ENCODE measurements around the gene MEGF11.

Gene MEGF11

GRCh38 chr15:65918357-65918920 is 335.1 kb downstream of the MEGF11 start:
- H3K4me1 ChIP-seq (ENCODE audit: control insufficient read depth, insufficient read depth, low read length): no peaks in the 10 kb centered on the region
- peaks cover 0 to 18% of the 10 kb centered on the region in 2 experiments; a peak in 1 of 3 replicates for H3K36me3 ChIP-seq (ENCODE audit: control insufficient read depth in 2 of 2, insufficient read depth in 1 of 2, low read length in 2 of 2)
- no peak overlapping the region for H3K4me3 ChIP-seq (ENCODE audit: low read depth, low read length)
- ChIA-PET POLR2A (no interaction called here), CTCF (interaction anchor here (0.6 to 1.5 kb wide), 3 partner anchors 61 to 333 kb away, joined by 3 to 4 read pairs (median 3); no protein-coding TSS in a partner anchor)
- no peak overlapping the region for H3K27ac ChIP-seq (ENCODE audit: extremely low read depth, low read depth, low read length)
- no peak for TF ChIP-seq ZNF843 (tag by site-specific recombination; IDR thresholded peaks at IDR 0.05)
- TF ChIP-seq SCRT2 (tag by site-specific recombination; IDR thresholded peaks at IDR 0.05): peak; percentile 82
- H3K9me3 ChIP-seq (ENCODE audit: control insufficient read depth, insufficient read depth, low read depth, low read length): no peaks in the 10 kb centered on the region

DNA sequence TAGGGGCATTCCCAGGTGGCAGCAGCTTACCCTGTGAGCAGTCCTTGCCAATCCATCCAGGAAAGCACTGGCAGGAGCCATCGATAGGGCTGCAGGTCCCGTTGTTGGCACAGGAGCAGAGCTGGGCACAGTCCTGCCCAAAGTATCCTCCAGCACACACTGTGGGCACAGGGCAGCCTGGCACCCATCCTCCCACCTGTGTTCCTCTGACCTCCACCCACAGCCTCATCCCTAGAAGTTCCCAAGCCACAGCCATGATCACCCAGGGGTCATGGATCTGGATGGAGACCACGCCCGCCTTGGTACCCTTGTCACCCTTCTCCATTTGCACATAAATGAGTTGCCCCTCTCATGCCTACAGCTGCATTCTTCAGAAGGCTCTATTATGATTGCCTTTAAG is 335.6 kb downstream of the MEGF11 start:
- Histone ChIP-seq H3K36me3 (ENCODE audit: control insufficient read depth in 2 of 2, insufficient read depth in 1 of 2, low read length in 2 of 2) (peaks cover 0 to 18% of the 10 kb centered on the region in 2 experiments; a peak in 1 of 3 replicates), H3K9me3 (ENCODE audit: control insufficient read depth, insufficient read depth, low read depth, low read length) (no peaks in the 10 kb centered on the region), H3K4me1 (ENCODE audit: control insufficient read depth, insufficient read depth, low read length) (no peaks in the 10 kb centered on the region), H3K4me3 (ENCODE audit: low read depth, low read length) (no peak overlapping the region), H3K27ac (ENCODE audit: extremely low read depth, low read depth, low read length) (no peak overlapping the region)
- ChIA-PET CTCF (interaction anchor here (0.6 to 1.5 kb wide), 3 partner anchors 61 to 334 kb away, joined by 3 to 4 read pairs (median 3); no protein-coding TSS in a partner anchor), POLR2A (no interaction called here)
- TF ChIP-seq ZNF571 (tag by site-specific recombination; IDR thresholded peaks at IDR 0.05) (no peak), HIC1 (tag by site-specific recombination; IDR thresholded peaks at IDR 0.05) (peak; percentile 39; the same call in 1 of the 2 replicates)

DNA sequence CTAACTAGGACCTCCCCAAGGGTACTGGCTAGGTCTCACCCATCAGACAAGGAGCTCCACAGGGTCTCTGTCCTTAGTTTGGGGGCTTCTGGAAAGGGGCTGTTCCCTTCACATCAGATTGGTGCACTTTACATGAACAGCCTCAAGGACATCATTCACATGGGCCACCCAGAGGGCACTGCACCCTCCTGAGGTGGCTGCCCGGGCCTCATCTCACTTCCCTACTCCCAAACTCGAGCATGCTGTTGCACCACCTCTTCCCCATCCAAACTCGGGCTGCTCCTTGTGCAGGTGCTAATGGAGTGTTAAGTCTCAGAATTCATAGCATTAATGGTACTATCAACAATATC is 336.2 kb downstream of the MEGF11 start:
- no peak for TF ChIP-seq ZNF558 (tag by site-specific recombination; IDR thresholded peaks at IDR 0.05)
- no peak for TF ChIP-seq SP2 (tag by site-specific recombination; IDR thresholded peaks at IDR 0.05)
- no peak for TF ChIP-seq ZBTB21 (tag by site-specific recombination; IDR thresholded peaks at IDR 0.05)
- no peak for TF ChIP-seq ZNF324 (tag by site-specific recombination; IDR thresholded peaks at IDR 0.05)
- TF ChIP-seq, protein P1, sequence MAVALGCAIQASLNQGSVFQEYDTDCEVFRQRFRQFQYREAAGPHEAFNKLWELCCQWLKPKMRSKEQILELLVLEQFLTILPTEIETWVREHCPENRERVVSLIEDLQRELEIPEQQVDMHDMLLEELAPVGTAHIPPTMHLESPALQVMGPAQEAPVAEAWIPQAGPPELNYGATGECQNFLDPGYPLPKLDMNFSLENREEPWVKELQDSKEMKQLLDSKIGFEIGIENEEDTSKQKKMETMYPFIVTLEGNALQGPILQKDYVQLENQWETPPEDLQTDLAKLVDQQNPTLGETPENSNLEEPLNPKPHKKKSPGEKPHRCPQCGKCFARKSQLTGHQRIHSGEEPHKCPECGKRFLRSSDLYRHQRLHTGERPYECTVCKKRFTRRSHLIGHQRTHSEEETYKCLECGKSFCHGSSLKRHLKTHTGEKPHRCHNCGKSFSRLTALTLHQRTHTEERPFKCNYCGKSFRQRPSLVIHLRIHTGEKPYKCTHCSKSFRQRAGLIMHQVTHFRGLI (tag by site-specific recombination; IDR thresholded peaks at IDR 0.05): no peak
- TF ChIP-seq ZFHX2 (tag by site-specific recombination; conservative IDR thresholded peaks at IDR 0.05): no peak
- TF ChIP-seq ZNF785 (tag by site-specific recombination; IDR thresholded peaks at IDR 0.05): no peak
- TF ChIP-seq HOXA7 (CRISPR knock-in tag; IDR thresholded peaks at IDR 0.05; ENCODE audit: borderline replicate concordance): no peak
- TF ChIP-seq ZNF202 (tag by site-specific recombination; IDR thresholded peaks at IDR 0.05; ENCODE audit: borderline replicate concordance): no peak
- TF ChIP-seq ZNF610 (tag by site-specific recombination; IDR thresholded peaks at IDR 0.05; ENCODE audit: borderline replicate concordance): no peak
- TF ChIP-seq, protein P2, sequence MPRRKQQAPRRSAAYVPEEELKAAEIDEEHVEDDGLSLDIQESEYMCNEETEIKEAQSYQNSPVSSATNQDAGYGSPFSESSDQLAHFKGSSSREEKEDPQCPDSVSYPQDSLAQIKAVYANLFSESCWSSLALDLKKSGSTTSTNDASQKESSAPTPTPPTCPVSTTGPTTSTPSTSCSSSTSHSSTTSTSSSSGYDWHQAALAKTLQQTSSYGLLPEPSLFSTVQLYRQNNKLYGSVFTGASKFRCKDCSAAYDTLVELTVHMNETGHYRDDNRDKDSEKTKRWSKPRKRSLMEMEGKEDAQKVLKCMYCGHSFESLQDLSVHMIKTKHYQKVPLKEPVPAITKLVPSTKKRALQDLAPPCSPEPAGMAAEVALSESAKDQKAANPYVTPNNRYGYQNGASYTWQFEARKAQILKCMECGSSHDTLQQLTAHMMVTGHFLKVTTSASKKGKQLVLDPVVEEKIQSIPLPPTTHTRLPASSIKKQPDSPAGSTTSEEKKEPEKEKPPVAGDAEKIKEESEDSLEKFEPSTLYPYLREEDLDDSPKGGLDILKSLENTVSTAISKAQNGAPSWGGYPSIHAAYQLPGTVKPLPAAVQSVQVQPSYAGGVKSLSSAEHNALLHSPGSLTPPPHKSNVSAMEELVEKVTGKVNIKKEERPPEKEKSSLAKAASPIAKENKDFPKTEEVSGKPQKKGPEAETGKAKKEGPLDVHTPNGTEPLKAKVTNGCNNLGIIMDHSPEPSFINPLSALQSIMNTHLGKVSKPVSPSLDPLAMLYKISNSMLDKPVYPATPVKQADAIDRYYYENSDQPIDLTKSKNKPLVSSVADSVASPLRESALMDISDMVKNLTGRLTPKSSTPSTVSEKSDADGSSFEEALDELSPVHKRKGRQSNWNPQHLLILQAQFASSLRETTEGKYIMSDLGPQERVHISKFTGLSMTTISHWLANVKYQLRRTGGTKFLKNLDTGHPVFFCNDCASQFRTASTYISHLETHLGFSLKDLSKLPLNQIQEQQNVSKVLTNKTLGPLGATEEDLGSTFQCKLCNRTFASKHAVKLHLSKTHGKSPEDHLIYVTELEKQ (tag by site-specific recombination; IDR thresholded peaks at IDR 0.05; ENCODE audit: borderline replicate concordance): no peak
- TF ChIP-seq, protein P3, sequence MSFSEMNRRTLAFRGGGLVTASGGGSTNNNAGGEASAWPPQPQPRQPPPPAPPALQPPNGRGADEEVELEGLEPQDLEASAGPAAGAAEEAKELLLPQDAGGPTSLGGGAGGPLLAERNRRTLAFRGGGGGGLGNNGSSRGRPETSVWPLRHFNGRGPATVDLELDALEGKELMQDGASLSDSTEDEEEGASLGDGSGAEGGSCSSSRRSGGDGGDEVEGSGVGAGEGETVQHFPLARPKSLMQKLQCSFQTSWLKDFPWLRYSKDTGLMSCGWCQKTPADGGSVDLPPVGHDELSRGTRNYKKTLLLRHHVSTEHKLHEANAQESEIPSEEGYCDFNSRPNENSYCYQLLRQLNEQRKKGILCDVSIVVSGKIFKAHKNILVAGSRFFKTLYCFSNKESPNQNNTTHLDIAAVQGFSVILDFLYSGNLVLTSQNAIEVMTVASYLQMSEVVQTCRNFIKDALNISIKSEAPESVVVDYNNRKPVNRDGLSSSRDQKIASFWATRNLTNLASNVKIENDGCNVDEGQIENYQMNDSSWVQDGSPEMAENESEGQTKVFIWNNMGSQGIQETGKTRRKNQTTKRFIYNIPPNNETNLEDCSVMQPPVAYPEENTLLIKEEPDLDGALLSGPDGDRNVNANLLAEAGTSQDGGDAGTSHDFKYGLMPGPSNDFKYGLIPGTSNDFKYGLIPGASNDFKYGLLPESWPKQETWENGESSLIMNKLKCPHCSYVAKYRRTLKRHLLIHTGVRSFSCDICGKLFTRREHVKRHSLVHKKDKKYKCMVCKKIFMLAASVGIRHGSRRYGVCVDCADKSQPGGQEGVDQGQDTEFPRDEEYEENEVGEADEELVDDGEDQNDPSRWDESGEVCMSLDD (tag by site-specific recombination; IDR thresholded peaks at IDR 0.05): no peak
- Histone ChIP-seq H3K36me3 (ENCODE audit: control insufficient read depth in 2 of 2, insufficient read depth in 1 of 2, low read length in 2 of 2) (peaks cover 0 to 22% of the 10 kb centered on the region in 2 experiments; a peak in 1 of 3 replicates), H3K27ac (ENCODE audit: extremely low read depth, low read depth, low read length) (no peak overlapping the region), H3K4me3 (ENCODE audit: low read depth, low read length) (no peak overlapping the region), H3K4me1 (ENCODE audit: control insufficient read depth, insufficient read depth, low read length) (no peaks in the 10 kb centered on the region), H3K9me3 (ENCODE audit: control insufficient read depth, insufficient read depth, low read depth, low read length) (no peaks in the 10 kb centered on the region)
- POLR2A ChIA-PET: no interaction called here
- CTCF ChIA-PET: interaction anchor here (0.6 to 1.5 kb wide), 4 partner anchors 22 to 374 kb away, joined by 3 to 4 read pairs (median 3); no protein-coding TSS in a partner anchor
